Stomach smooth muscle (tissue), 2 donors: ENCODE data around the gene TRIM28.

ENCODE experiments used
- H3K27ac ChIP-seq: one replicate; pipeline ENCODE4 v1.7.0; 2013; ENCODE audit warnings: mild to moderate bottlenecking, low read length, inconsistent platforms
- H3K27me3 ChIP-seq, 2 donors: one replicate each; pipeline ENCODE4 v1.7.0; 2013; ENCODE audit warnings: low read length in 2 of 2; ENCODE audit not compliant: insufficient read depth in 2 of 2, control insufficient read depth in 1 of 2
- H3K36me3 ChIP-seq, 2 donors: one replicate each; pipeline ENCODE4 v1.7.0; 2013; ENCODE audit warnings: low read length in 2 of 2; ENCODE audit not compliant: control insufficient read depth in 2 of 2, insufficient read depth in 2 of 2
- H3K4me1 ChIP-seq: one replicate; pipeline ENCODE4 v1.7.0; 2013; ENCODE audit warnings: low read length; ENCODE audit not compliant: control insufficient read depth, insufficient read depth
- H3K4me3 ChIP-seq, 2 donors: one replicate each; pipeline ENCODE4 v1.7.0; 2013; ENCODE audit warnings: low read length in 2 of 2
- H3K9ac ChIP-seq, 2 donors: one replicate each; pipeline ENCODE4 v1.7.0; 2013; ENCODE audit warnings: low read length in 2 of 2, mild to moderate bottlenecking in 1 of 2
- H3K9me3 ChIP-seq, 2 donors: one replicate each; pipeline ENCODE4 v1.7.0; 2013; ENCODE audit warnings: low read length in 2 of 2; ENCODE audit not compliant: control insufficient read depth in 2 of 2
- donor health status: healthy.
- donor health status: Pancreatic carcinoma.

TRIM28 gene

GRCh38 chr19:58513213-58513693, 30.6 kb upstream of the TRIM28 start:
- peak overlapping the region; percentile 62 to 71 for H3K9ac ChIP-seq
- H3K27ac ChIP-seq, result peak overlapping the region; percentile 58
- H3K4me3 ChIP-seq, result no peak overlapping the region

DNA sequence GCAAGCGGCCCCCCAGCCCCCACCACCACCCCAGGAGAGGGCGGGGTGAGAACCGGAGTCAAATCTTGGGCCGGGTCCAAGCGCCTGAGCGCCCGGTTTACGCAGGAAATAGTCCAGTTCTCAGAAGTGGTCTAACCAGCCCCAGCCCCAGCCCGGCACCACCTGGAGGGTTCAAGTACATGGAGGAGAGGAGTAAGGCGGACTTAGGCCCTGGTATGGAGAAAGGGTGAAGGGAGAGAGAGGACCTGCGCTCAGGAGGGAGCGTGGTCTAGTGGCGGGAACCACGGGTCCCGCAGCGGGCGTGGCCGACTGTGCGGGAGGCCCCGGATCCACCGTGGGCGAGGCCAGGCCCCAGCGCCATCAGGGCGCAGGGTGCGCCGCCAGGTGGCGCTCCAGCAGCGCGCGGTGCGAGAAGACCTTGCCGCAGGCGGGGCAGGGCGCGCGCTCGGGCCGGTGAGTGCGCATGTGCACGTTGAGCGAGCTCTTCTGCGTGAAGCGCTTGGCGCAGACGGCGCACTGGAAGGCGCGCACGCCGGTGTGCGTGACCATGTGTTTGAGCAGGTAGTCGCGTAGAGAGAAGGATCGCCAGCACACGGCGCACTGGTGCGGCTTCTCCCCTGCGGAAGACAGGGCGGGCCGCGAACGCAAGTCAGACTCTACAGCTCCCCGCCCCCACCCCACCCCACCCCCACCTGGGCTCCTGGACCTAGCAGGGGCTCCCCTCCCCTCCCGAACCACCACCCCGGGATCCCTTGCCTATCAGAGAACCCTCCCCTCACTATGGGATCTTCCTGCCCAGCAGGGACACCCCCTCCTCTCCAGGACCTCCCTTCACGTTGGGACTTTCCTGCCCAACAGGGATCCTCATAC, 29.9 kb upstream of the TRIM28 start:
- H3K4me3 ChIP-seq, result peak overlapping the region; percentile 31 to 71
- no peaks in the 10 kb centered on the region for H3K27me3 ChIP-seq
- no peaks in the 10 kb centered on the region for H3K9me3 ChIP-seq
- peak overlapping the region; percentile 58 for H3K27ac ChIP-seq
- peaks cover 6 to 16% of the 10 kb centered on the region in 2 donors for H3K36me3 ChIP-seq
- H3K4me1 ChIP-seq, result peaks cover 38% of the 10 kb centered on the region
- H3K9ac ChIP-seq, result peak overlapping the region; percentile 62 to 71

More at GRCh38 chr19:58513213-58513693, 30.6 kb upstream of the TRIM28 start:
- Histone ChIP-seq H3K9me3 (no peaks in the 10 kb centered on the region), H3K27me3 (no peaks in the 10 kb centered on the region), H3K36me3 (peaks cover 6 to 16% of the 10 kb centered on the region in 2 donors), H3K4me1 (peaks cover 31% of the 10 kb centered on the region)

DNA sequence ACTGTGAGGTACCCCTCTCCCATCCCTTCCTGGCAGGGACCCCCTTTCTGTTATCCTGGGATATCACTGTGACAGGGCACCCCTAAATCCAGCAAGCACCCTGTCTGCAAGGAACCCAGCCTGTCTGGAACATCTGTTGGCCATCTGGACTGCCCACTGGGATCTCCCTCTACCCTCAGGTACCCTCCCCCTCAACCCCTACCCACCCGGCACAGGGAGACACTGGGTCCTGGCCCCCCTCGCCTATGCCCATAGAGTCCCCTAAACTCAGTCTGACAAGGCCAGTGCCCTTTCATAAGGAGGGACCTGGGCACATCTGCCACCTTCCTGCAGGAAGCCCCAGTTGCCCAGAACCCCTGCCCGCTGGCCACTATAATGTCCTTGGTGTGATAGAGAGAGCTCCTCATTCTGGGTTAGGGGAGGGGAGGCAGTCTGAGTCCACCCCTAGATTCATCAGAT, 29.3 kb upstream of the TRIM28 start:
- H3K9me3 ChIP-seq, result no peaks in the 10 kb centered on the region
- H3K9ac ChIP-seq, result no peak overlapping the region
- peak overlapping the region; percentile 6 for H3K27ac ChIP-seq
- no peaks in the 10 kb centered on the region for H3K27me3 ChIP-seq
- peak overlapping the region in 1 of 2 donors; percentile 71 for H3K4me3 ChIP-seq
- peaks cover 6 to 16% of the 10 kb centered on the region in 2 donors for H3K36me3 ChIP-seq
- peaks cover 41% of the 10 kb centered on the region for H3K4me1 ChIP-seq

GRCh38 chr19:58515259-58515658, 28.6 kb upstream of the TRIM28 start:
- H3K36me3 ChIP-seq, result peaks cover 6 to 16% of the 10 kb centered on the region in 2 donors
- H3K9me3 ChIP-seq, result no peaks in the 10 kb centered on the region
- H3K27ac ChIP-seq, result no peak overlapping the region
- H3K4me3 ChIP-seq, result no peak overlapping the region
- H3K4me1 ChIP-seq, result peaks cover 45% of the 10 kb centered on the region
- no peaks in the 10 kb centered on the region for H3K27me3 ChIP-seq
- H3K9ac ChIP-seq, result no peak overlapping the region

DNA sequence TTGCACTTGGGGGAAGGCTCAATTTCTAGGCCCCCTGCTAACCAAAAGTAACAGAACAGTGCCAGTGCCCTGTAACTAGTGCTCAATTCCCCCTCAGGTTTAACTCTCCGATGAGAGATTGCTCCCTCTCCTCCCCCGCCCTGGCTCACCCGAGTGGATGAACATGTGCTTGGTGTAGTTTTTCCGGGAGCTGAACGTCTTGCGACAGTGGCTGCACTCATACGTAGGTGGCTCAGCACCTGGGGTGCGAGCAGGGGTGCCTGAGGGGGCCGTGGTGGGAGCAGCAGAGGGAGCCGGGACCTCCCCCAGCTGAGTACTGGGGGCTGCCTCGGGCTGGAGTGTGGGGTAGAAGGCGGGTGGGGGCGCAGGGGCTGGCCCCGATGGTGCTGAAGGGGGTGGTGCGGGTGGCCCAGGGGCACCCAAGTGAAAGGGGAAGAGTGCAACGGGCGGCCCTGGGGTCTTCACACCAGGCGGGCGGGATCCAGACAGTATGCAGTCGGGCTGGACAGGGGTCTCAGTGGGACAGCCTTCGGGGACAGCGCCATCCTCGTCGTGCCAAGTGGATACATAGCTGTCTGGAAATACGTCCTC, 27.5 kb upstream of the TRIM28 start:
- H3K36me3 ChIP-seq, result peaks cover 6 to 16% of the 10 kb centered on the region in 2 donors
- H3K9ac ChIP-seq, result no peak overlapping the region
- peak overlapping the region; percentile 6 for H3K27ac ChIP-seq
- no peak overlapping the region for H3K4me3 ChIP-seq
- peaks cover 49% of the 10 kb centered on the region for H3K4me1 ChIP-seq
- no peaks in the 10 kb centered on the region for H3K27me3 ChIP-seq
- H3K9me3 ChIP-seq, result no peaks in the 10 kb centered on the region

DNA sequence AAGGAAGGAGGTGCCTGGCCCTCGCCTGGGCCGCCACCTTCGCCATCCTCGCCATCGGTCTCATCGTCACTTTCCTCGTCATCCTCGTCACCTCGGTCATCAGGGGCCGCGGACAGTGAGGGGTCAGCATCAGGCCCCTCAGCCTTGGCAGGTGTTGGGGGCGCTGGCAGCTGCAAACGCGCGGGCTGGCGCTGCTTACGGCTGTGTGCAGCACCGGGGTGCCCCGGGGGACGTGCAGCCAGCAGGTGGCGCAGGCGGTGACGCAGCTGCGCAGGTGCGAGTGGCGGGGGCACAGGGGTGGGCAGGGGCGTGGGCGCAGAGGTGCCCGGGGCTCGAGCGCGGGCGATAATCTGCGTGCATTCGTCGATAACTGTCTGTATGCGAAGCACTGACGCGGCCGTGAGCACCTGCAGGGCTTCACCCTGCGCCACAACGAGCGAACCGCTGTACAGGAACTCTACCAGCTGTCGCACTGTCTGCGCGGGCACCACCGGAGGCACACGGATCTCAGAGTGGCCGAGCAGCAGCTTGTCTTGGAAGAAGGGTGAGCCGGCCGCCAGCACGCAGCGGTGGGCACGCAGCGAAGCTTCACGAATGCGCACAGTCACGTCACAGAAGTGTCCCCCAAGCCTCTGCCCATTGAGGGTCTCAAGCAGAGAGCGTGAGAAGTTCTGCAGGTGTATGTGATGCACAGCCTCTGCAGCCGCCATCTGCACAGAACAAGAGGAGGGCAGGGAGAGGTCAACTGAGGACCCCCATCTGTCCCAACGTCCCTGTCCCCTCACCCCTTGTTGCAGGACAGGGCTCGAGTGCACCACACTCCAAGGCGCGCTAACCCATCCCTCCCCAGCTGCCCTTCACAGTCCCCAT, 26.7 kb upstream of the TRIM28 start:
- peaks cover 6 to 16% of the 10 kb centered on the region in 2 donors for H3K36me3 ChIP-seq
- H3K4me1 ChIP-seq, result peaks cover 49% of the 10 kb centered on the region
- no peak overlapping the region for H3K27ac ChIP-seq
- H3K9ac ChIP-seq, result peak overlapping the region in 1 of 2 donors; percentile 13
- H3K27me3 ChIP-seq, result no peaks in the 10 kb centered on the region
- no peaks in the 10 kb centered on the region for H3K9me3 ChIP-seq
- peak overlapping the region in 1 of 2 donors; percentile 35 for H3K4me3 ChIP-seq

DNA sequence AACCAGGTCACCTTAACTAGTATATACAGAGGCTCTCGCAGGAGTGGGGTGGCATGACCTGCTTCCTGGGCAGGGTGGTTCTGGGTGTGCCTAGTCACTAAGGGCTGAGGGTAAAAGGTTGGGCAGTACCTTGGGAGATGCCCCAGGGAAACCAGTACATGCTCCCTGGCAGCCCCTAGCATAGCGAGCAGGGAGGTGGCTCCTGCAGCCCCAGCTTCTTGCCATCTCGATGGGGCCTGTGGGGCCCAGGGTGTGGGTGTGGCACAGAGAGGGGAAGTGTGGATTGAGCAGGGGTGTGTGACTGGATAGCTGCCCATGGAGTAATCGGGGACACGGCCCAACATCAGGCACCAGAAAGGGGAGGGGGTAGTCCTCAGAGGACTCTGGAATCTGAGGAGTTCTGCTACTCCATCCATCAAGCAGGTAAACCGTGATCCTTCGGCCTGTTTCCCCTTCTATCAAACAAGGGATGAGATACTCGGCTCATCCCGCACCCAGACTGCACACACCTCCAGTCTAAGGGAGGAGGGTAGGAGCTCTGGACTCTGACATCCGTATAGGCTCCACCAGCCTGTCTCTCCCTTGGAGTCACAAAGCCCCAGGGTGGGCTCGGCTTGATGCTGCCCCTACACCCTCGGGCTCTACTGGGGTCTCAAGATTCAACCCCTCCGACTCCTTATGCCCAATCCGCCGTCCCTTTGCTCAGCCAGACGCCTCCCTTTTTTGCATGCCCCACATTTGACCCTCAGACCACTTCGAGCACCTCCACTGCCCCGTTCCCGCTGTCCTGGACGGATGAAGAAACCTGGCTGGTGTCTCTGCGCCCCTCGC, 25.4 kb upstream of the TRIM28 start:
- peaks cover 46% of the 10 kb centered on the region for H3K4me1 ChIP-seq
- H3K4me3 ChIP-seq, result peak overlapping the region; percentile 88 to 95
- H3K27me3 ChIP-seq, result no peaks in the 10 kb centered on the region
- no peaks in the 10 kb centered on the region for H3K9me3 ChIP-seq
- peaks cover 6 to 16% of the 10 kb centered on the region in 2 donors for H3K36me3 ChIP-seq
- peak overlapping the region; percentile 95 for H3K27ac ChIP-seq
- peak overlapping the region; percentile 93 to 96 for H3K9ac ChIP-seq

- H3K9me3 ChIP-seq, result no peaks in the 10 kb centered on the region
These were observed 24.8 kb upstream of the TRIM28 start for GRCh38 chr19:58519087-58519354.

GRCh38 chr19:58519355-58520256, 24.3 kb upstream of the TRIM28 start, which contains the start of gene ZBTB45:
Gene ZBTB45 (minus strand): TSS chr19:58519810. CDS start chr19:58517673, 2,137 bp downstream.
- H3K4me1 ChIP-seq, result peaks cover 37% of the 10 kb centered on the region
- H3K27ac ChIP-seq, result peak within 1 kb of the TSS; percentile 95

More at GRCh38 chr19:58519087-58519354, 24.8 kb upstream of the TRIM28 start:
- H3K27me3 ChIP-seq, result no peaks in the 10 kb centered on the region
- peak overlapping the region; percentile 93 to 96 for H3K9ac ChIP-seq
- H3K4me1 ChIP-seq, result peaks cover 41% of the 10 kb centered on the region
- peak overlapping the region; percentile 88 to 95 for H3K4me3 ChIP-seq
- peaks cover 6 to 16% of the 10 kb centered on the region in 2 donors for H3K36me3 ChIP-seq
- H3K27ac ChIP-seq, result peak overlapping the region; percentile 95

More at GRCh38 chr19:58519355-58520256, 24.3 kb upstream of the TRIM28 start, which contains the start of gene ZBTB45:
- H3K9me3 ChIP-seq, result no peaks in the 10 kb centered on the region
- peak within 1 kb of the TSS; percentile 88 to 95 for H3K4me3 ChIP-seq
- peaks cover 6 to 16% of the 10 kb centered on the region in 2 donors for H3K36me3 ChIP-seq
- H3K27me3 ChIP-seq, result no peaks in the 10 kb centered on the region
- peak within 1 kb of the TSS; percentile 93 to 96 for H3K9ac ChIP-seq
